GM19043 (cell line): ENCODE data around the gene TNRC6A.
A peak's percentile ranks its signal among the peaks of the same experiment; 100 is the strongest.
"Not testable (repeated sequence)": the region's sequence is repeated elsewhere in the genome, so short reads cannot be mapped to it uniquely, and the experiment has no call there.

Experiments used
- ATAC-seq: cut with Tn5 transposase; IDR thresholded peaks from one replicate; pipeline ENCODE4 v1.9.1; 2021; ENCODE audit warnings: low read depth; ENCODE audit not compliant: unreplicated experiment

The TNRC6A gene

DNA sequence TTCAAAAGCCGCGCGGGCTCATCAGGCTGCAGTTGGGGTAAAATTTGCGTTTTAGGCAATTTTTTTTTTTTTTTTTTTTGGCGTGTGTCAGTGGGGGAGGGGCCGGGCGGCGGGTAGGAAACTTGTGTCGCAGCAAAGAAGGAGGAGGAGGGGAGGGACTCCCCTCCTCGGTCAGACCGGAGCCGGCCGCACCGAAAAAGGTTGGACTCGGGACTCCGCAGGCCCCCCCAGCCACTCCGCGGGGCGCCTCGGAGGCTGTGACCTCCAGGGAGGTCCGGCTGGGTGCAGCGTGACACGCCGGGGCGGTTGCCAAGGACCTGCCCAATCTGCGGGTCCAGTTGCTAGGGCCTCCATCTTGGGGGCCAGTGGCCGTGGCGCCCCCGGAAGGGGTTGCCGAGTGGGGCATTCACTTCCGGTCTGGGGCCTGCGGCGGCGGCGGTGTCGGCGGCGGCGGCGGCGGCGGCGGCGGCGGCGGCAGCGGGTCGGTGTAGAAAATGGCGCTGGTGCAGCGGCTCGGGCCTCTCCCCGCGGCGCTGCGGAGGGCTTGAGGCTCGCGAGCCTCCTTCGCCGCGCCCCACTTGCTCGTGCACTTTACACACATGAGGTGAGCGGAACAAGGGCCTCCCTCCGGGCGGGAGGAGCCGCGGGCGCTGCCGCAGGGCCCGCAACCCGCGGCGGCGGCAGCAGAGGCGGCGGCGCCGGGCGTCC, at the start of gene TNRC6A:
Gene TNRC6A, plus strand, starts transcription at position 409 of the 708 bp plus-strand sequence. Its CDS starts 191 bp downstream, at position 600.
- ATAC-seq, result peak; percentile 93

GRCh38 chr16:24681793-24682192, 47.7 kb upstream of the TNRC6A start:
- ATAC-seq, result no peak

GRCh38 chr16:24683250-24683649, 46.2 kb upstream of the TNRC6A start:
- no peak for ATAC-seq

- no peak for ATAC-seq
Measured at GRCh38 chr16:24683847-24684493, 45.5 kb upstream of the TNRC6A start.

DNA sequence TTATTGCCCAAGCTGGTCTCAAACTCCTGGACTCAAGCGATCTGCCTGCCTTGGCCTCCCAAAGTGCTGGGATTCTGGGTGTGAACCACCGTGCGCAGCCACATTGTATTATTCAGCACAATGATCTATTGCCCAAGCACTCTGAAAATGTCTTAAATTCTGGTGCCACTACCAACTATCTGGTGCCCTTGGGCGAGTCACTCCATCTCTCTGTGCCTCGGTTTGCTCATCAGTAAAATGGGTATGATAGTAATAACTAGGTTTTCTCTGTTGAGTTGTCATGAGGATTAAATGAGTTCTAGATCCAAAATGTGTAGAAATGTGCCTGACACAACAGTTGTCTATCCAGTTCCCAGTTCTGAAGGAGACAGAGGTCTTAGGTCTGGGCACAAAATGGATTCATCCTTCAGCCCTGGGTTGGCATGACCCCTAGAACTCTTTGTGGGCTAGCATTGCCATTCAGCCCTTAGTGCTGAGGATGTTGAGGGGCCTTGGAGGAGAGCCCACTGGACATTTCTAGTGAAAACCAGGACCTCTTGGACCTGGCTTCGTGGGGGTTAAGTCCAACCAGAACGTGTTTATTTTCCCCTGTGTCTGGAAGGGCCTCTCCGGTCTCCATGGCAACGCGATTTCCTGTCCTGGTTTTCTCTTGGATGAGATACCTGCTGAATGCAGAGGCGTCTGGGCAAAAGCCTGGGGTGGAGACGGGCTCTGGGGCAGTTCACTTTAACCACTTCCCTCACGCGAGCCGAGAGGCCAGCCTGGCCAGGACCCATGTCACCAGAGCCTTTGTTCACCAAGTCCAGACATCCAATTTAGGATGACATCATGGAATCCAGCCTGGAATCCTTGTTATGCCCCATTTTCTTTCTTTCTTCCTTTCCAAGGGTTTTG, 43.7 kb upstream of the TNRC6A start:
- ATAC-seq, result no peak

GRCh38 chr16:24686678-24687077, 42.8 kb upstream of the TNRC6A start:
- ATAC-seq, result no peak

GRCh38 chr16:24688359-24688758, 41.1 kb upstream of the TNRC6A start:
- ATAC-seq, result no peak

DNA sequence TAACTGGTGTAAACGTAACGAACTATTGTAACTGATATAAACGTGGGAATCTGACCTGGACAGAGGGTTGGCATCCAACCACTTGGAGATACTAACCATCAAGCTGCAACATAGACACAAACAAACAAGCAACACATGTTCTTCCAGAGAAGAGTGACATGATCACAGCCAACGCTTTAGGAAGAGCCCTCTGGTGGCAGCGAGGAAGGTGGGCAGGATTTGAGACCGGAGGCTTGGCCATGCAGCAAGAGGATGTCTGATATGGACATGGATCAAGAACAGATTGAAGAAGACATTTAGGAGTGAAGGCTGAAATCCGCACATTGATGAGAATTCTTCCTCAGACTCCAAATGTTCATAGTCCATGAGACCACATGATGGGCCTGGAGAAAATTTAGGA, 40.3 kb upstream of the TNRC6A start:
- ATAC-seq, result no peak

DNA sequence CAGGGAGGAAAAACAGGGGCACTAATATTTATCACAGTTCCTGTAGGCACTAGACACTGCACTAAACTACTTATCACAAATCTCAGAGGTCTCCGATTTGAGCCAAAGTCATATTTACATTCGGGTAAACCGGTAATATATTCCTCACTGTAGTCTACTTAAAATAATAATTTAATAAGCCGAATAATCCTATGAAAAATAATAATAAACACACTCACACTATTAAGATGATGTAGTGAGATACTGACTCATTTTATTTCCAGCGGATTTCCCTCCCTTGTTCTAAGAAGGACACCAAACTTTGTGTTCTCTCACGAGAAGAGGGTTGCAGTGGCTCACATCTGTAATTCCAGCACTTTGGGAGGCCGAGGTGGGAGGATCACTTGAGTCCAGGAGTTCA, 36.6 kb upstream of the TNRC6A start:
- no peak for ATAC-seq

GRCh38 chr16:24694931-24695330, 34.5 kb upstream of the TNRC6A start:
- no peak for ATAC-seq

DNA sequence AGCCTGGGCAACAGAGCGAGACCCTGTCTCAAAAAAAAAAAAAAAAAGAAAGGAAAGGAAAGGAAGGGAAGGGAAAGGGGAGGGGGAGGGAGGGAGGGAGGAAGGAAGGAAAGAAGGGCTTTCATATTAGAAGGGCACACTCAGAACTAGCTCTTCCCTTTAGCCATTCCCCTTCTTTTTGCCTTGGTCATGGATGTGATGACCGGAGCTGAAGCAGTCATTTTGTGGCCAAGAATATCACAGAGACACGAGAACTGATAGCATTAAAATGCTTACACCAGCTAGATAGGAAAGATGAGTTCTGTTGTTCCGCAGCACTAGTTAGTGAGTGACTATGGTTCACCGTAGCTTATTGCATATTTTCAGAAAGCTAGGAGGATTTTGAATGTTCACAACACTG, 32.8 kb upstream of the TNRC6A start:
- ATAC-seq, result no peak

- ATAC-seq, result no peak
Measured at GRCh38 chr16:24698308-24698707, 31.1 kb upstream of the TNRC6A start.

- no peak for ATAC-seq
Measured at GRCh38 chr16:24699151-24699723, 30.2 kb upstream of the TNRC6A start.

GRCh38 chr16:24700549-24701392, 28.7 kb upstream of the TNRC6A start:
- no peak for ATAC-seq

- ATAC-seq, result no peak
Measured at GRCh38 chr16:24701521-24701951, 27.9 kb upstream of the TNRC6A start.

GRCh38 chr16:24707760-24708159, 21.7 kb upstream of the TNRC6A start:
- ATAC-seq, result not testable (repeated sequence)

DNA sequence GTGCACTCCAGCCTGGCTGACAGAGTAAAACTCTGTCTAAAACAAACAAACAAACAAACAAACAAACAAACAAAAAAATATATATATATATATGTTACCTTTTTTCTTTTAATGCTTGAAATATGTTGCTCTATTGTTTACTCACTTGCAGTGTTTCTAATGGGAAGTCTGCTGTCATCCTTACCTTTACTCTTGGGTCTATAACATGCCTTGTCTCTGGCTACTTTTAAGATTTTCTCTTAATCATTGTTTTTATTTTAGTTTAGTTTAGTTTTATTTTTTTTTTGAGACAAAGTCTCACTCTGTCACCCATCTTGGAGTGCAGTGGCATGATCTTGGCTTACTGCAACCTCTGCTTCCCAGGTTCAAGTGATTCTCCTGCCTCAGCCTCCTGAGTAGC, 16.1 kb upstream of the TNRC6A start:
- no peak for ATAC-seq

DNA sequence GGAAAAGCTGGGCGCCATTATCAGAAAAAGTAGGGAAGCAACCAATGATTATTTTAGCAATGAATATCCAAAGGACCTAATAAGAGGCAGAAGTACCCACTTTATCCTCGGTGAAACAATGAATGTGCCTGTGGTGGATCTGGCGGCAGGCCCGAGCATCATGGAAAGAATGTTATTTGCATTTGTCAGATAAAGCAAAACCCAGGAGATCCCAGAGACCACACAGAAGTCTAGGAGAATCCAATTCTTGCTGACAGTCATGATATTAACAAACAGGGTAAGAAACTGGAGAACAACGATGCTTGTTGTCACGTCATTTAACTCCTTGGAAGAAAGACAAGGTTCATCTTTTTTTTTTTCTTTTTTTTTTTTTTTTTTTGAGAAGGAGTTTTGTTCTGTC, 12.0 kb upstream of the TNRC6A start:
- no peak for ATAC-seq

- ATAC-seq, result no peak
Measured at GRCh38 chr16:24718967-24719521, 10.4 kb upstream of the TNRC6A start.

DNA sequence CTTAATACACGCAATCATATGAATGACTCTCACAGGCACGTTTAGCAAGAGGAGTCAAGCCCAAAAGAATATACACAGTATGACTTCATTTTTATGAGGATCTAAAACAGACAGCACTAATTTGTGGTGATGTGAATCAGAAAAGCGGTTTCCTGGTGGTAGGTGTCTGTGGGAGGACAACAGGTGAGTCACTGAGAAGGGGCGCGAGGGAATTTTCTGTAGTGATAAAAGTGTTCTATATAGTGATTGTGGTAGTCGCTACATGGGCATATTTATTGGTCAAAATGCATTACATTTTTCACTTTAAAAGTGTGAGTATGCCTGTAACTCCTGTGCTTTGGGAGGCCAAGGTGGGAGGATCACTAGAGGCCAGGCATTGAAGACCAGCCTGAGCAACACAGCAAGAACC, 7.6 kb upstream of the TNRC6A start:
- ATAC-seq, result no peak
